RWPE1 (cell line): ENCODE results near the gene ZNF20.

Source experiments
- CTCF ChIA-PET: fragments of 350-600 bp; sonication (Branson Sonifier 250); formaldehyde crosslinking; extraction: SDS; loops from one replicate; lab custom pipeline; 2021; lab: Yijun Ruan, JAX
- POLR2A ChIA-PET: fragments of 400-600 bp; formaldehyde crosslinking; extraction: SDS; loops from one replicate; lab custom pipeline; 2020; ENCODE audit warnings: antibody characterized with exemption; ENCODE audit not compliant: low non-redundant PET; lab: Yijun Ruan, JAX
- DNase-seq: peaks from one replicate; pipeline ENCODE4 v3.0.0; 2012; ENCODE audit warnings: low spot score
- H3K27ac ChIP-seq: fragments of 450-650 bp; 2 replicates; pipeline ENCODE4 v1.5.1; 2017
- TF ChIP-seq, protein P1 (sequence below): fragments of 450-650 bp; conservative IDR thresholded peaks from 2 replicates; pipeline ENCODE4 v1.5.1; 2017; ENCODE audit warnings: low read depth, mild to moderate bottlenecking

ZNF20 gene

DNA sequence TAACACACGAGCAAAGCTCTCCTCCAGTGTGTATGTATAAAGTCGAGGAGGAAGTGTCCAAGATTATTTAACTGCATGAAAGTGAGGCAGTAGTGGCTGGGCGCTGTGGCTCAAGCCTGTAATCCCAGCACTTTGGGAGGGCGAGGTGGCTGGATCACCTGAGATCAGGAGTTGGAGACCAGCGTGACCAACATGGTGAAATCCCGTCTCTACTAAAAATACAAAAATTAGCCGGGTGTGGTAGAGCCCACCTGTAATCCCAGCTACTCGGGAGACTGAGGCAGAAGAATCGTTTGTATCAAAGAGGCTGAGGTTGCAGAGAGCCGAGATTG lies 1.2 kb upstream of the ZNF20 start:
- TF ChIP-seq, protein P1, sequence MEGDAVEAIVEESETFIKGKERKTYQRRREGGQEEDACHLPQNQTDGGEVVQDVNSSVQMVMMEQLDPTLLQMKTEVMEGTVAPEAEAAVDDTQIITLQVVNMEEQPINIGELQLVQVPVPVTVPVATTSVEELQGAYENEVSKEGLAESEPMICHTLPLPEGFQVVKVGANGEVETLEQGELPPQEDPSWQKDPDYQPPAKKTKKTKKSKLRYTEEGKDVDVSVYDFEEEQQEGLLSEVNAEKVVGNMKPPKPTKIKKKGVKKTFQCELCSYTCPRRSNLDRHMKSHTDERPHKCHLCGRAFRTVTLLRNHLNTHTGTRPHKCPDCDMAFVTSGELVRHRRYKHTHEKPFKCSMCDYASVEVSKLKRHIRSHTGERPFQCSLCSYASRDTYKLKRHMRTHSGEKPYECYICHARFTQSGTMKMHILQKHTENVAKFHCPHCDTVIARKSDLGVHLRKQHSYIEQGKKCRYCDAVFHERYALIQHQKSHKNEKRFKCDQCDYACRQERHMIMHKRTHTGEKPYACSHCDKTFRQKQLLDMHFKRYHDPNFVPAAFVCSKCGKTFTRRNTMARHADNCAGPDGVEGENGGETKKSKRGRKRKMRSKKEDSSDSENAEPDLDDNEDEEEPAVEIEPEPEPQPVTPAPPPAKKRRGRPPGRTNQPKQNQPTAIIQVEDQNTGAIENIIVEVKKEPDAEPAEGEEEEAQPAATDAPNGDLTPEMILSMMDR, result peak; percentile 47; the same call in 1 of the 2 replicates
- CTCF ChIA-PET, result interaction anchor here (0.5 to 3.0 kb wide), 13 partner anchors 9 to 697 kb away, joined by 3 to 22 read pairs (median 3); partner anchors contain the start of genes ZNF799 and ZNF878
- H3K27ac ChIP-seq, result peak overlapping the region; percentile 86
- no peak for DNase-seq
- POLR2A ChIA-PET, result no interaction called here

DNA sequence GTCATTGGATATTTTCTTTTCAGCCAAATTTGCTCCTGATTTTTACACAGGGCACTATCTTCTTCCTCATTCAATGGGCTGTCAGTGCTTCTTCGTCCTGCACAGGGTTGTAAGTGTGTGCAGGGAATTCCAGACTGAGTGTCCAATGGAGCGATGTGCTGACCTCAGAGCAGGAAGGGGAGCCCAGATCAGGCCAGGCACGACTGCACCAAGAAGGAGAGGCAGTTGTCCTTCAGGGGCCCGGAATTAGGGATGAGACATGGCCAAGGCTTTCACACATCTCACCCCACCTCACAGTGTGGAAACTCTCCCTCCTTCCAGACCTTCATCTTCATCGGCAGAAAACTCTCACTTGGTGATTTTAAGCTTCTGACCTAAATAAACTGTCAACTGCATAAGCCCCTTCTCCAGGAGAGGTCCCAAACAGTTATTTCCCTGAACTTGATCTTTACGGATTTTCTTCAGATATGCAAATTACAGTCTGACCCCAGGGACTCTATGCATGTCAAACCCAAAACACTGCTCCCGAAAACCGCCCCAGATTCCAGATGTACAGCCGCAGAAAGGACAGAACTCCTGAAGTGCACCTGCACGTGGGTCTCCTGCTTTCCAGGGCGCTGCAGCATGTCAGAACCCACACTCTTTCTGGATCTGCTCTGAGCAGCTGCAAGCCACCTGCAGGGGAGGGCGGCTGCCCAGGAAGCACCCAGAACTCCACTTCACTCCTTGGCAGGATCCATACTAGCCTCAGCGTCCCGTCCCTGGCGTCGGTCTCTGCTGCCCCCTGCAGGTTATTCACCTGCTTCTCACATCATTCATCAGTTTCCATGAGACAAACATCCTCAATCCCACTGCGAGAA lies 625 bp upstream of the ZNF20 start:
- ChIA-PET CTCF (interaction anchor here (0.5 to 3.0 kb wide), 18 partner anchors 9 to 698 kb away, joined by 3 to 22 read pairs (median 3); partner anchors contain the start of genes ZNF799 and ZNF878), POLR2A (no interaction called here)
- peak overlapping the region; percentile 86 for H3K27ac ChIP-seq
- TF ChIP-seq, protein P1, result peak; percentile 88
- DNase-seq, result peak; percentile 77

DNA sequence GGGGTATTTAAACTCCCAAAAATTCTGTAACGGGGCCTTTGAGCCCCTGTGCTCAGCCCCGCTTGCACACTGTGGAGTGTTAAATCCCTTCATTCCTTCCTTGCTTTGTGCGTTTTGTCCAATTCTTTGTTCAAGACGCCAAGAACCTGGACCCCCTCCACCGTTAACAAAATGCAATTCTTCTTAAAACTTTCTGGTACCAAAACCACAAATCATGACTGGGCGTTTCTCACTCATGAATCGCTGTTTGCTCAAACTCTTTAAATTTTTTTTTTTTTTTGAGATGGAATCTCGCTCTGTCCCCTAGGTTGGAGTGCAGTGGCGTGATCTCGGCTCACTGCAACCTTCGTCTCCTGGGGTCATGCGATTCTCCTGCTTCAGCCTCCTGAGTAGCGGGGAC lies 881 bp downstream of the ZNF20 start:
- POLR2A ChIA-PET, result no interaction called here
- DNase-seq, result no peak
- CTCF ChIA-PET, result interaction anchor here (0.6 to 3.0 kb wide), 2 partner anchors 80 to 258 kb away, joined by 3 to 22 read pairs; no protein-coding TSS in a partner anchor
- TF ChIP-seq, protein P1, result no peak
- peak overlapping the region; percentile 86 for H3K27ac ChIP-seq

DNA sequence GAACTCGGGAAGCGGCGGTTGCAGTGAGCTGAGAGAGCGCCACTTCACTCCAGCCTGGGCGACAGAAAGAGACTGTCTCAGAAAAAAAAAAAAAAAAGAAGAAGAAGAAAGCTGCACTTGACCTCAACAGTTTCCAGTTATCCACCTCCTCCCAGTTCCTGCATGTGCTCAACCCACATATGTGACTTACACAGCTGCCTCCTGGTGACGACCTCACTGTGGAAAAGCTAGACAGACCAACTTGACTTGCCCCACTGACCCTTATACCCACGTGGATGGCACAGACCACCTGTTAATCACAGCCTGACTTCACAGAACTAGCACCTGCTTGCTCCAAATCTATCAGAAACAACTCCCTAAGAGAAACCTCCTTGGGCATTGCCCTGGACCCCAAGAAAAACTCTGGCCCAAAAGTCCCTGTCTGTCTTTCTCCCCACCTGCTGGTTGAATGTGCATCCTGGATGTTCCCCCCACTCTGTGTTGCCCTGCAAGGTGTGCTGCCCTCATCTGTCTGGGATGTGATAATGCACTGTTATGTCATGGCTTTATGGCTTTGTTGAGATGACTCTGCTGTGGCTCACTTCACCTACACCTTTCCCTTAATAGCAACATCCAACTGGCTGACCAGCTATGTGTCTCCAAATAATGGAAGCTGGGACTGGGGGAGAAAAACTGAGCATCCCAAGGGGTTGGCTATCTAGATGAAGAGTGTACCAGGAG lies 2.8 kb downstream of the ZNF20 start:
- TF ChIP-seq, protein P1, result no peak
- no peak for DNase-seq
- CTCF ChIA-PET, result interaction anchor here (0.7 to 1.8 kb wide), 2 partner anchors 78 to 85 kb away, joined by 3 to 8 read pairs; no protein-coding TSS in a partner anchor

DNA sequence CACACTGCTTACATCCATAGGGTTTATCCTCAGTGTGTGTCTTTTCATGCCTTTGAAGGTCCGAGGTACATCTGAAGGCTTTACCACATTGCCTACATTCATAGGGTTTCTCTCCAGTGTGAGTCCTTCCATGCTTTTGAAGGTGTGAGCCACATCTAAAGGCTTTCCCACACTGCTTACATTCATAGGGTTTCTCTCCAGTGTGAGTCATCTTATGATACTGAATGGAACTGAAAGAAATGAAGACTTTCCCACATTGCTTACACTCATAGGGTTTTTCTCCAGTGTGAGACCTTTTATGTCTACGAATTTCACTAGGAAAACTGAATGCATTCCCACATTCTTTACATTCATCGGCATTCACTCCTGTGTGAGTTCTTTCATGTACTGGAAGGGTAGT lies 7.1 kb downstream of the ZNF20 start:
- TF ChIP-seq, protein P1, result no peak
- ChIA-PET CTCF (no interaction called here), POLR2A (no interaction called here)
- H3K27ac ChIP-seq, result no peak overlapping the region
- no peak for DNase-seq

More for the DNA sequence above, 2.8 kb downstream of the ZNF20 start:
- POLR2A ChIA-PET, result interaction anchor here (0.6 kb wide), 1 partner anchor 207 kb away, joined by 4 read pairs; no protein-coding TSS in a partner anchor
- H3K27ac ChIP-seq, result no peak overlapping the region

DNA sequence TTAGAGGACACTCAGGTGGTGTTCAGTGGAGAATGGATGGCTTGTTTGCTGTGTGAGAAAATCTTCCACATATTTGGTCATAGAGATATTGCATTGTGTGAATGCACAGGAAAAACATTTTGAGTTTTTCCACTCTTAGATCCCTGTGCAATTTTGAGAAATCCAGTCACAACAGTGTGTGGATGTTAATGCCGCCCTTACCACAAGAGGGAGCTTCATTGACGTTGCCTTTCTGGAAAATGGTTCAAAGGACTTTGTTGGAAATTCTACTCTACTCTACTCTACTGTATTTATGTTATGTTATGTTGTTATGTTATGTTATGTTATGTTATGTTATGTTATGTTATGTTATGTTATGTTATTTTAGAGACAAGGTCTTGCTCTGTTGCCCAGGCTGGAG lies 13.4 kb downstream of the ZNF20 start:
- DNase-seq, result no peak
- CTCF ChIA-PET, result interaction anchor here (0.6 kb wide), 1 partner anchor 10 kb away, joined by 3 read pairs; no protein-coding TSS in a partner anchor
- TF ChIP-seq, protein P1, result peak; percentile 44
- POLR2A ChIA-PET, result no interaction called here
- H3K27ac ChIP-seq, result no peak overlapping the region
